HG02938 (cell line): ENCODE data around the gene SPOP.
"Not testable (repeated sequence)": the region's sequence is repeated elsewhere in the genome, so short reads cannot be mapped to it uniquely, and the experiment has no call there.

ENCODE experiments used
- ATAC-seq: cut with Tn5 transposase; IDR thresholded peaks from one replicate; pipeline ENCODE4 v1.9.1; 2021; ENCODE audit warnings: mild to moderate bottlenecking, moderate library complexity; ENCODE audit not compliant: unreplicated experiment

The SPOP gene

DNA sequence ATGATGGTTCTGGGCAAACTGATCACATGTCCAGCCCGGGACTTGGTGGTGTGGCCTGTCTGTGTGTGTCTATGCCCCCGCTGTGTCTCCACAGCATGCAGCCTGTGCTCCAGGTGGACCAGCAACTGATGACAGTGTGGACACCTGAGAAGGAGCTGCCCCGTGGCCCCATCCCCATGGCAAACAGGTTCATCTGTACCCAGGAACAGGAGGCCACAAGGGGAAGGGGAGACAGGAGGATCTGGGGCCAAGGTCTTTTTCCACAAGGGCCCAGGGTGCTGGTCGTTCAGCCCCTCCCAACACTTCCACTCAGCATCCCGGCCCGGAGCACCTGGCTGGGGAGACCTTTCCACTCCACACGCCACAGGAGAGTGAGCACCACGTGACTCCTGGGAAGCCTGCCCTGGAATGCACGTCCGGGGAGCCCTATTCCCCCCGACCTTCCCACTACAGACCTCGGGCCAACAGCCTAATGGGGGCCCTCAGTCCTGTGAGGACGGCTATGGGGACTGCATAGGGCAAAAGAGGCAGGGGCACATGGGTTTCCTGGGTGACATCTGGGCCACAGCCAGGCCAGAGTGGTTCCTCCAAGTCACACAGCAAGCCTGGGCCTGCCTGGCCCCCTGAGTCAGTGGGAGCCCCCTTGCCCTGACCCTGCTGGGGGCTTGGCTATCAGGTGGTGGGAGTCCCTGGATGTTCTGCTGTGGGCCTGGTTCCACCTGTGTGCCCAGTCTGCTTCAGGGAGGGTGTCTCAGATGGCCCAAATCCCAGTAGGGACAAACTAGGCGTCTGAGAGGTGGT, 123.0 kb downstream of the SPOP start:
- ATAC-seq = no peak

DNA sequence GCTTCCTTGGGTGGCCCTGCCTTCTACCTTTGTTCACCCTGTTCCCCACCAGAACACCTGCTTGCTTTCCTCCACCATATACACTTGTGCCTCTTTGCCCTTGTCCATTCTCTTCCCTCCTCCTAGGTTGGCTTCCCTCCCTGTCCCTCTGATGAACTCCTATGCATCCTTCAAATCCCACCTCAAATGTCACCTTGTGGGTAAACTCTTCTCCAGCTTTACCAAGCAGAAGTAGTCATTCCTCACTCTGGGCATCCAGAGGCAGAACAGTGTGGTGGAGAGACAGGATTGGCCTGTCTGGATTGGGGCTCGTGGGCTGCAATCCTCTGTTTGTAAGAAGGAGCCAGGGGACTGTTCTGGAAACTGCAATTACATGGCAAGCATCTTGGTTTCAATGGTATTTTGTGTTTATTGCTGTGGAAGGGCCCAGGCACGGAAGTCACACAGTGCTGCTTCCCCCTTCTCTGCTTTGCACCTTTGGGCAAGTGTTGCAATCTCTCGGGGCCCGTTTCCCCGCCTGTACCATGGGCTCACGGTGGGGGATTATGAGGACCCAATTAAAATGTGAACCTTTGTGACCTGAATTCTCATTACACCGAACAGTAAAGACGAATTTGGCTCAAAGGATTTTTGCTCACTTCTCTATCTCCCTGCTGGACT, 124.1 kb downstream of the SPOP start:
- ATAC-seq = no peak

DNA sequence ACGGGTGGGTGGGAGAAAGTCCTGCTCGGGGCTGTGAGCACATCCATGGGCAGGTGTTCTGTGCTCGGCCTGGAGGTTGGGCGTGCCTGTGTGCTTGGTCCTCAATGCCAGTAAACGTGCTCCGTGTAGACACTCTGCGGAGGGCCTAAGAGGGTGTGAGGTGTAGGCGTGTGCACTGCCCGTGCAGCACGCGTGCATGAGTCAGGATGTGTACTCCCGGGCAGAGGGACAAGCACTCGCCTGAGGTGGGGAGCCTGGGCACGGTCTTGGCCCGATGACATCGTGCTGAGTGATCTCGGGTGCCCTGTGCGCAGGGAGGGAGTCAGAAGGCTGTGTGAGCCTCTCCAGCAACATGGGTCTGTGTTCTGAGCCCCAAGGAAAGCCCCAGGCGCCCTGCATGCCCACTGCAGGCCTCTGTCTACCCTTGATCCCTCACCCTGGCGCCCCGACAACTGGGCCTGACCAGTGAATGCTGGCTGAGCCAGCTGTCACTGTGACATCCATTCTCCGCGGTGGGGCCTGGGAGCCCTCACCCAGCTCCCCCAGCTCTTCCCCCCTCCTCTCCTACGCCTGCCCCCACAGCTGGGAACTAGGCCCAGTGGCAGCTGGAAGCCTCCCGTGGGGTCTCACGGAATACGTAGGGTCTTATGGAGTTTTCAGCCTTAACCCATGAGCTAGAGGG, 125.7 kb downstream of the SPOP start:
- no peak for ATAC-seq

- ATAC-seq = no peak
Observed at GRCh38 chr17:49551221-49552069, 126.5 kb downstream of the SPOP start.

- not testable (repeated sequence) for ATAC-seq
Observed at GRCh38 chr17:49550764-49551163, 127.1 kb downstream of the SPOP start.

- ATAC-seq = no peak
Observed at GRCh38 chr17:49549691-49550678, 127.9 kb downstream of the SPOP start.

- ATAC-seq = no peak
Observed at GRCh38 chr17:49549311-49549605, 128.6 kb downstream of the SPOP start.
